H9 (cell line): ENCODE data around the gene COL17A1. TPM values are rescaled to one million over a fixed set of nuclear protein-coding genes. Genes with fewer than 3 reads are reported as not detected.
A peak's percentile ranks its signal among the peaks of the same experiment; 100 is the strongest.

Experiments used
- DNase-seq: peaks from one replicate; pipeline ENCODE4 v3.0.0-alpha.2; 2017
- H2AFZ ChIP-seq: one replicate; pipeline ENCODE4 v1.6.1; 2013; ENCODE audit warnings: mild to moderate bottlenecking, low read length, control low read depth, moderate library complexity
- H2AK5ac ChIP-seq: 2 replicates; pipeline ENCODE4 v1.6.1; 2013; ENCODE audit warnings: low read length, control low read depth, mixed read lengths; ENCODE audit not compliant: insufficient read length
- H2BK120ac ChIP-seq: one replicate; pipeline ENCODE4 v1.6.1; 2013; ENCODE audit warnings: low read depth, mild to moderate bottlenecking, low read length, control low read depth, inconsistent platforms; ENCODE audit not compliant: poor library complexity, severe bottlenecking
- H2BK12ac ChIP-seq: 2 replicates; pipeline ENCODE4 v1.6.1; 2013; ENCODE audit warnings: low read length, control low read depth, mixed read lengths, low read depth; ENCODE audit not compliant: insufficient read length
- H2BK15ac ChIP-seq: 2 replicates; pipeline ENCODE4 v1.6.1; 2013; ENCODE audit warnings: low read depth, low read length, control low read depth
- H2BK20ac ChIP-seq: one replicate; pipeline ENCODE4 v1.6.1; 2013; ENCODE audit warnings: low read depth, mild to moderate bottlenecking, low read length, control low read depth, inconsistent platforms; ENCODE audit not compliant: poor library complexity, severe bottlenecking
- H2BK5ac ChIP-seq: 2 replicates; pipeline ENCODE4 v1.6.1; 2013; ENCODE audit warnings: low read length, control low read depth, mixed read lengths; ENCODE audit not compliant: insufficient read length
- H3K14ac ChIP-seq: 2 replicates; pipeline ENCODE4 v1.6.1; 2013; ENCODE audit warnings: low read length, control low read depth; ENCODE audit not compliant: insufficient read depth
- H3K18ac ChIP-seq: 2 replicates; pipeline ENCODE4 v1.6.1; 2013; ENCODE audit warnings: low read depth, mild to moderate bottlenecking, mixed read lengths, low read length, control low read depth; ENCODE audit not compliant: insufficient read length
- H3K23ac ChIP-seq: 2 replicates; pipeline ENCODE4 v1.6.1; 2013; ENCODE audit warnings: low read length, control low read depth, mixed read lengths, low read depth; ENCODE audit not compliant: insufficient read length
- H3K23me2 ChIP-seq: 2 replicates; pipeline ENCODE4 v1.6.1; 2013; ENCODE audit warnings: low read depth, mild to moderate bottlenecking, mixed read lengths, low read length, control low read depth; ENCODE audit not compliant: insufficient read length, poor library complexity, severe bottlenecking
- H3K27ac ChIP-seq: 2 replicates; pipeline ENCODE4 v1.5.1; 2013; ENCODE audit warnings: low read length, control low read depth, mixed read lengths, low read depth; ENCODE audit not compliant: insufficient read length
- H3K27me3 ChIP-seq: 2 replicates; pipeline ENCODE4 v1.6.1; 2013; ENCODE audit warnings: low read length, control low read depth, inconsistent platforms; ENCODE audit not compliant: insufficient read depth
- H3K4ac ChIP-seq: 2 replicates; pipeline ENCODE4 v1.6.1; 2013; ENCODE audit warnings: low read depth, mild to moderate bottlenecking, control low read depth, inconsistent platforms, low read length, moderate library complexity
- H3K4me1 ChIP-seq: 2 replicates; pipeline ENCODE4 v1.6.1; 2013; ENCODE audit warnings: low read length, control low read depth, inconsistent platforms; ENCODE audit not compliant: insufficient read depth
- H3K4me2 ChIP-seq: 2 replicates; pipeline ENCODE4 v1.6.1; 2013; ENCODE audit warnings: low read length, control low read depth, mixed read lengths; ENCODE audit not compliant: insufficient read length, insufficient read depth
- H3K56ac ChIP-seq: 2 replicates; pipeline ENCODE4 v1.6.1; 2013; ENCODE audit warnings: low read depth, mild to moderate bottlenecking, mixed read lengths, low read length, control low read depth; ENCODE audit not compliant: insufficient read length
- H3K79me1 ChIP-seq: 2 replicates; pipeline ENCODE4 v1.6.1; 2013; ENCODE audit warnings: low read depth, mild to moderate bottlenecking, moderate library complexity, low read length, control low read depth, inconsistent platforms; ENCODE audit not compliant: insufficient read depth, poor library complexity, severe bottlenecking
- H3K79me2 ChIP-seq: 2 replicates; pipeline ENCODE4 v1.6.1; 2013; ENCODE audit warnings: low read length, control low read depth, inconsistent platforms; ENCODE audit not compliant: insufficient read depth
- H3K9ac ChIP-seq: 2 replicates; pipeline ENCODE4 v1.6.1; 2013; ENCODE audit warnings: low read length, control low read depth, mixed read lengths; ENCODE audit not compliant: insufficient read length; ENCODE audit errors: extremely low read depth
- H3K9me3 ChIP-seq: one replicate; pipeline ENCODE4 v1.6.1; 2013; ENCODE audit warnings: low read depth, low read length, inconsistent platforms; ENCODE audit not compliant: control insufficient read depth
- H3T11ph ChIP-seq: one replicate; pipeline ENCODE4 v1.6.1; 2013; ENCODE audit warnings: mild to moderate bottlenecking, low read length, control low read depth, inconsistent platforms
- H4K20me1 ChIP-seq: one replicate; pipeline ENCODE4 v1.6.1; 2013; ENCODE audit not compliant: control insufficient read depth, insufficient read length, insufficient read depth
- H4K5ac ChIP-seq: 2 replicates; pipeline ENCODE4 v1.6.1; 2013; ENCODE audit warnings: low read depth, mild to moderate bottlenecking, mixed read lengths, low read length, control low read depth; ENCODE audit not compliant: insufficient read length
- H4K8ac ChIP-seq: replicated peaks from 2 replicates; pipeline ENCODE4 v1.6.1; 2013; ENCODE audit warnings: low read length, control low read depth, mixed read lengths, low read depth; ENCODE audit not compliant: insufficient read length
- H4K91ac ChIP-seq: 2 replicates; pipeline ENCODE4 v1.6.1; 2013; ENCODE audit warnings: low read depth, mild to moderate bottlenecking, moderate library complexity, mixed read lengths, low read length, control low read depth; ENCODE audit not compliant: insufficient read length
- H3K27ac Mint-ChIP-seq, 3 experiments: 2 replicates in 2 of 3; 3 replicates in 1 of 3; pipeline ENCODE4 v1.8.0; 2020 to 2021; ENCODE audit warnings: mixed read lengths in 3 of 3, mild to moderate bottlenecking in 1 of 3, moderate library complexity in 1 of 3
- H3K27me3 Mint-ChIP-seq: 2 replicates; pipeline ENCODE4 v1.8.0; 2021; ENCODE audit warnings: low read depth, mild to moderate bottlenecking, moderate library complexity, mixed read lengths
- H3K36me3 Mint-ChIP-seq, 3 experiments: 2 replicates in 2 of 3; 3 replicates in 1 of 3; pipeline ENCODE4 v1.8.0; 2020 to 2021; ENCODE audit warnings: low read depth in 3 of 3, mixed read lengths in 3 of 3; ENCODE audit not compliant: insufficient read depth in 1 of 3
- H3K4me1 Mint-ChIP-seq, 2 experiments: 2 replicates each; pipeline ENCODE4 v1.8.0; 2020; ENCODE audit warnings: mixed read lengths in 2 of 2
- H3K4me3 Mint-ChIP-seq, 2 experiments: 2 replicates in 1 of 2; 3 replicates in 1 of 2; pipeline ENCODE4 v1.8.0; 2020 to 2021; ENCODE audit warnings: mild to moderate bottlenecking in 2 of 2, mixed read lengths in 2 of 2, moderate library complexity in 1 of 2
- H3K9me3 Mint-ChIP-seq, 2 experiments: 2 replicates in 1 of 2; 3 replicates in 1 of 2; pipeline ENCODE4 v1.8.0; 2020; ENCODE audit warnings: mild to moderate bottlenecking in 2 of 2, mixed read lengths in 2 of 2, moderate library complexity in 1 of 2
- WGBS: extraction: QIAGEN DNeasy Blood & Tissue Kit; methylation state at CpG from one replicate; pipeline ENCODE4 v1.1.7; 2013; ENCODE audit warnings: missing lambda C conversion rate, low lambda C conversion rate, mixed read lengths; ENCODE audit not compliant: insufficient read length; ENCODE audit errors: extremely low coverage; 5-methylcytosine and 5-hydroxymethylcytosine counted together
- total RNA-seq: library from RNA; stranded (reverse); gene quantifications from 2 replicates; pipeline ENCODE4 v1.2.1, GENCODE V29; 2021
- TF ChIP-seq, protein P1 (sequence below): fragments of 200-600 bp; sonication (generic); conservative IDR thresholded peaks from 3 replicates; pipeline ENCODE4 v1.8.0; 2021; ENCODE audit warnings: antibody characterized with exemption, mild to moderate bottlenecking

The COL17A1 gene
- total RNA-seq, 1 experiment from 2014 or later, result 1.9 TPM

GRCh38 chr10:104090611-104091010, 4.9 kb upstream of the COL17A1 start:
- H3K27me3 Mint-ChIP-seq, result no peaks in the 10 kb centered on the region; the same call in 1 of the 2 replicates
- H2BK120ac ChIP-seq, result no peak overlapping the region
- DNase-seq, result no peak
- no peak overlapping the region for H3T11ph ChIP-seq
- no peaks in the 10 kb centered on the region for H3K23me2 ChIP-seq
- no peak overlapping the region for H3K27ac ChIP-seq
- no peak overlapping the region for H2BK5ac ChIP-seq
- H4K20me1 ChIP-seq, result no peaks in the 10 kb centered on the region
- no peak overlapping the region for H3K23ac ChIP-seq
- no peaks in the 10 kb centered on the region for H3K36me3 Mint-ChIP-seq
- H4K5ac ChIP-seq, result no peak overlapping the region
- no peaks in the 10 kb centered on the region for H3K9me3 Mint-ChIP-seq
- no peak overlapping the region for H3K27ac Mint-ChIP-seq
- H3K79me2 ChIP-seq, result no peaks in the 10 kb centered on the region
- WGBS, result no CpG with 5 or more reads among the region's 2 CpGs
- no peak overlapping the region for H3K4me3 Mint-ChIP-seq
- H3K4me1 Mint-ChIP-seq, result peaks cover 17 to 24% of the 10 kb centered on the region in 2 experiments
- no peak overlapping the region for H2AFZ ChIP-seq
- H3K9me3 ChIP-seq, result no peaks in the 10 kb centered on the region
- H3K56ac ChIP-seq, result no peak overlapping the region
- no peak overlapping the region for H3K18ac ChIP-seq
- H4K91ac ChIP-seq, result no peak overlapping the region
- H2BK15ac ChIP-seq, result no peak overlapping the region
- H3K79me1 ChIP-seq, result no peaks in the 10 kb centered on the region
- peaks cover 10% of the 10 kb centered on the region; the same call in 1 of the 2 replicates for H3K4me1 ChIP-seq
- no peak overlapping the region for H3K4ac ChIP-seq
- H4K8ac ChIP-seq, result no peak overlapping the region
- TF ChIP-seq, protein P1, sequence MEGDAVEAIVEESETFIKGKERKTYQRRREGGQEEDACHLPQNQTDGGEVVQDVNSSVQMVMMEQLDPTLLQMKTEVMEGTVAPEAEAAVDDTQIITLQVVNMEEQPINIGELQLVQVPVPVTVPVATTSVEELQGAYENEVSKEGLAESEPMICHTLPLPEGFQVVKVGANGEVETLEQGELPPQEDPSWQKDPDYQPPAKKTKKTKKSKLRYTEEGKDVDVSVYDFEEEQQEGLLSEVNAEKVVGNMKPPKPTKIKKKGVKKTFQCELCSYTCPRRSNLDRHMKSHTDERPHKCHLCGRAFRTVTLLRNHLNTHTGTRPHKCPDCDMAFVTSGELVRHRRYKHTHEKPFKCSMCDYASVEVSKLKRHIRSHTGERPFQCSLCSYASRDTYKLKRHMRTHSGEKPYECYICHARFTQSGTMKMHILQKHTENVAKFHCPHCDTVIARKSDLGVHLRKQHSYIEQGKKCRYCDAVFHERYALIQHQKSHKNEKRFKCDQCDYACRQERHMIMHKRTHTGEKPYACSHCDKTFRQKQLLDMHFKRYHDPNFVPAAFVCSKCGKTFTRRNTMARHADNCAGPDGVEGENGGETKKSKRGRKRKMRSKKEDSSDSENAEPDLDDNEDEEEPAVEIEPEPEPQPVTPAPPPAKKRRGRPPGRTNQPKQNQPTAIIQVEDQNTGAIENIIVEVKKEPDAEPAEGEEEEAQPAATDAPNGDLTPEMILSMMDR, result no peak
- H2BK20ac ChIP-seq, result no peak overlapping the region
- H2AK5ac ChIP-seq, result no peak overlapping the region
- no peak overlapping the region for H3K14ac ChIP-seq
- H3K4me2 ChIP-seq, result peak overlapping the region; percentile 44
- no peaks in the 10 kb centered on the region for H3K27me3 ChIP-seq
- H3K9ac ChIP-seq, result no peak overlapping the region
- no peak overlapping the region for H2BK12ac ChIP-seq
